ENCODE results near the gene GAS2L1. TPM values are rescaled to one million over a fixed set of nuclear protein-coding genes. Genes with fewer than 3 reads are reported as not detected.
A peak's percentile ranks its signal among the peaks of the same experiment; 100 is the strongest.

Gene GAS2L1
- total RNA-seq, 2 donors from 2014 or later, result 15.8 to 19.2 TPM

- no peak for TF ChIP-seq POLR2A (IDR thresholded peaks at IDR 0.05)
- TF ChIP-seq CTCF (IDR thresholded peaks at IDR 0.05), result no peak
- H3K4me3 ChIP-seq, result no peak overlapping the region
- H3K27ac ChIP-seq, result peak overlapping the region in 1 of 4 donors; percentile 9
- DNase-seq (no peak), ATAC-seq (no peak)
- WGBS, 2 donors, result 64 to 71% methylated on average over 2 of the region's 2 CpGs
- no peaks in the 10 kb centered on the region for H3K27me3 ChIP-seq
- peaks cover 2 to 3% of the 10 kb centered on the region in 2 donors for H3K36me3 ChIP-seq (replicated peaks in 1 of 2; ENCODE audit: insufficient read depth in 1 of 2, low read depth in 2 of 2)
- intact Hi-C loops (cut with DNase I), result no loop called here
- no peaks in the 10 kb centered on the region for H3K9me3 ChIP-seq
- H3K4me1 ChIP-seq, result peaks cover 70% of the 10 kb centered on the region
Measured at GRCh38 chr22:29272624-29273023, 33.8 kb upstream of the GAS2L1 start.

GRCh38 chr22:29275167-29275566 is 31.3 kb upstream of the GAS2L1 start:
- DNase-seq (no peak), ATAC-seq (no peak)
- intact Hi-C loops (cut with DNase I), result no loop called here
- H3K9me3 ChIP-seq, result no peaks in the 10 kb centered on the region
- peaks cover 81% of the 10 kb centered on the region for H3K4me1 ChIP-seq
- H3K27me3 ChIP-seq, result no peaks in the 10 kb centered on the region
- WGBS, 2 donors, result 44 to 47% methylated on average over 3 of the region's 3 CpGs
- H3K27ac ChIP-seq, result peak overlapping the region in 1 of 4 donors; percentile 71
- TF ChIP-seq POLR2A (IDR thresholded peaks at IDR 0.05) (no peak), CTCF (IDR thresholded peaks at IDR 0.05) (no peak)
- H3K36me3 ChIP-seq (replicated peaks in 1 of 2; ENCODE audit: insufficient read depth in 1 of 2, low read depth in 2 of 2), result peaks cover 8 to 19% of the 10 kb centered on the region in 2 donors
- H3K4me3 ChIP-seq, result no peak overlapping the region

GRCh38 chr22:29275819-29276565 is 30.5 kb upstream of the GAS2L1 start:
- Histone ChIP-seq H3K9me3 (no peaks in the 10 kb centered on the region), H3K27me3 (no peaks in the 10 kb centered on the region), H3K4me1 (peaks cover 73% of the 10 kb centered on the region), H3K27ac (peak overlapping the region in 3 of 4 donors; percentile 13 to 71 (median 34)), H3K4me3 (no peak overlapping the region), H3K36me3 (replicated peaks in 1 of 2; ENCODE audit: insufficient read depth in 1 of 2, low read depth in 2 of 2) (peaks cover 8 to 19% of the 10 kb centered on the region in 2 donors)
- 12 to 16% methylated on average over 3 of the region's 3 CpGs for WGBS, 2 donors
- peak; percentile 59 for ATAC-seq
- intact Hi-C loops (cut with DNase I), result no loop called here
- TF ChIP-seq CTCF (IDR thresholded peaks at IDR 0.05) (peak in 4 of 7 experiments; percentile 13 to 55 (median 32)), POLR2A (IDR thresholded peaks at IDR 0.05) (no peak)
- no peak for DNase-seq

- intact Hi-C loops (cut with DNase I), result no loop called here
- Histone ChIP-seq H3K4me1 (peaks cover 53% of the 10 kb centered on the region), H3K4me3 (no peak overlapping the region), H3K36me3 (replicated peaks in 1 of 2; ENCODE audit: insufficient read depth in 1 of 2, low read depth in 2 of 2) (peaks cover 19% of the 10 kb centered on the region in 2 donors), H3K9me3 (no peaks in the 10 kb centered on the region), H3K27me3 (no peaks in the 10 kb centered on the region), H3K27ac (peak overlapping the region; percentile 39 to 71 (median 65))
- WGBS, 2 donors, result 40 to 50% methylated on average over 1 of the region's 1 CpG
- DNase-seq (peak; percentile 50 to 87 (median 78)), ATAC-seq (peak; percentile 74)
- TF ChIP-seq POLR2A (IDR thresholded peaks at IDR 0.05) (peak in 1 of 3 donors; percentile 32), CTCF (IDR thresholded peaks at IDR 0.05) (no peak)
Measured at GRCh38 chr22:29277927-29278326, 28.5 kb upstream of the GAS2L1 start.

- intact Hi-C loops (cut with DNase I), result no loop called here
- no peak for ATAC-seq
- Histone ChIP-seq H3K9me3 (no peaks in the 10 kb centered on the region), H3K4me1 (peaks cover 6% of the 10 kb centered on the region), H3K27me3 (no peaks in the 10 kb centered on the region), H3K36me3 (replicated peaks in 1 of 2; ENCODE audit: insufficient read depth in 1 of 2, low read depth in 2 of 2) (peaks cover 11 to 54% of the 10 kb centered on the region in 2 donors), H3K4me3 (no peak overlapping the region), H3K27ac (no peak overlapping the region)
- no peak for DNase-seq
- TF ChIP-seq POLR2A (IDR thresholded peaks at IDR 0.05) (no peak), CTCF (IDR thresholded peaks at IDR 0.05) (no peak)
- WGBS, 2 donors, result 90 to 91% methylated on average over 3 of the region's 3 CpGs
Measured at GRCh38 chr22:29284196-29284595, 22.3 kb upstream of the GAS2L1 start.

Measured in body of pancreas (tissue), 4 donors.